ENCODE measurements around the gene CEP85. TPM values are rescaled to one million over a fixed set of nuclear protein-coding genes. Genes with fewer than 3 reads are reported as not detected.
A peak's percentile ranks its signal among the peaks of the same experiment; 100 is the strongest.

CEP85 gene
- total RNA-seq, 3 donors from 2014 or later, result 10.7 to 15.9 (median 15.6) TPM

DNA sequence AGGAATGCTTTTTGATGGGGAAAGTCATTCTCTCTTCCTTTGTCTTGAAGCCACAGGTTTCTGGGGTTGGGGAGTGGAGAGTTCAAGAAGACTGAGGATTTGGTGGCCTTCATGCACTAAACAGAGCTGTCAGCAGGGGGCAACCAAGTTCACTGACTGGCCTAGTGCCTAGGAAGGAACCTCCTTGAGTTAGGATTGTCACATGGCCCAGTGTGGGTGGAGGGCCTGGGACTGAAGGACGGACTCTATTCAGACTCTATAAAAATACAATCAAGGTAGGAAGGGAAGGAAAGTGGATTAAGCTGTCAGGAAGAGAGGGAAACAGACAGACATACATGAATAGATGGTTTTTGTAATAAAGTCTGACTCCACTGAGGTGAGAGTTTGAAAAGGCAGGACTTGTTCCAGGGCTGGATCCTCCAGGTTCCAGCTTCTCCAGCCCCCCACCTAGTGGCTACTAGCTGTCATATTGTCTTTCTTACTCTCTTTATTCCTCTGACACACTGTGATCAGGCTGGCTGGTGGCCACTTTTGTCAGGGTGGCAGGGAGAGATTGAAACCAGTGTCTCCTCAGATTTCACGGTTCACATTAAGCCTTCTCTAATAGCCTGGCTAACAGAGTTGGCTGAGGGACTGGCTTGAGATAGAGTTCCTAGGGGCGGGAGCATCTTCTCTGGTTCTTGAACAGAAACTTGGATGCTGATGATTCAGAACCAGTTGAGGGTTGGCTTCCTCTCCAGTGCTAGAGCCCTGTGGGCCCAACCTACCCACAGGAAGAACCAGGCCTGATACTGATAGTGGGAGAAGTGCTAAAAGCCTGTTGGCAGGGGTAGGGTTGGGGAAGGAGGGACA is 41.8 kb downstream of the CEP85 start:
- intact Hi-C loops (cut with DNase I, micrococcal nuclease), result loop anchor here (5.0 kb wide), 1 partner anchor 46 kb away; no protein-coding TSS in a partner anchor
- Histone ChIP-seq H3K4me1 (ENCODE audit: low read depth) (peaks cover 49% of the 10 kb centered on the region), H3K9me3 (no peaks in the 10 kb centered on the region), H3K36me3 (ENCODE audit: low read depth) (no peaks in the 10 kb centered on the region), H3K4me3 (no peak overlapping the region)
- TF ChIP-seq CTCF (IDR thresholded peaks at IDR 0.05), result peak; percentile 90
- peak; percentile 60 for ATAC-seq
- peak; percentile 84 to 96 (median 90) for DNase-seq

GRCh38 chr1:26276432-26276838 is 42.4 kb downstream of the CEP85 start:
- ATAC-seq (no peak), DNase-seq (peak in 2 of 3 donors; percentile 62 to 70)
- H3K4me1 ChIP-seq (ENCODE audit: low read depth), result peaks cover 55% of the 10 kb centered on the region
- intact Hi-C loops (cut with DNase I, micrococcal nuclease), result loop anchor here (5.0 kb wide), 1 partner anchor 46 kb away; no protein-coding TSS in a partner anchor
- TF ChIP-seq CTCF (IDR thresholded peaks at IDR 0.05), result no peak
- no peaks in the 10 kb centered on the region for H3K9me3 ChIP-seq
- H3K4me3 ChIP-seq, result no peak overlapping the region
- no peaks in the 10 kb centered on the region for H3K36me3 ChIP-seq (ENCODE audit: low read depth)

GRCh38 chr1:26277261-26277661 is 43.3 kb downstream of the CEP85 start:
- DNase-seq (peak in 2 of 3 donors; percentile 59 to 60), ATAC-seq (peak; percentile 27)
- Histone ChIP-seq H3K36me3 (ENCODE audit: low read depth) (no peaks in the 10 kb centered on the region), H3K9me3 (no peaks in the 10 kb centered on the region), H3K4me3 (no peak overlapping the region), H3K4me1 (ENCODE audit: low read depth) (peaks cover 60% of the 10 kb centered on the region)
- TF ChIP-seq CTCF (IDR thresholded peaks at IDR 0.05), result no peak
- intact Hi-C loops (cut with DNase I, micrococcal nuclease), result loop anchor here (5.0 kb wide), 1 partner anchor 45 kb away; no protein-coding TSS in a partner anchor

DNA sequence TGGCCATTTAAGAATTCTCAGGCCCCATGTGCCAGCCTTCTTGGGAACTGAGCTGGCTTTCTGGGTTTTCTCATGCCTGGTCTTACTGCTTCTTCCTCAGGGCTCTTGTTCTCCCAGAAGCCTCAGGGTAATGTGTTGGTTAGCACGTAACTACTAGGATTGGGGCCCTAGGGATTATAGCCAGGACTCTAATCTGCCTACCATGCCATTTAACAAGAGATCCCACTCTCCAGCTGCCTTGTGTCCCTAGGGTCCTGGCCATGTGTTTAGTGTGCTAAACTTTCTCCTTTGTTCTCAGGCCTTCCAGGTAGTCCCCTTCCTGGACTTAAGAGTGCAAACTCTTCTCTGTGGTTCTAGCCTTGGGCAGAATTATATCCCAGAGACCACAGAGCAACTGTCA is 43.7 kb downstream of the CEP85 start:
- Histone ChIP-seq H3K4me1 (ENCODE audit: low read depth) (peaks cover 60% of the 10 kb centered on the region), H3K9me3 (no peaks in the 10 kb centered on the region), H3K36me3 (ENCODE audit: low read depth) (no peaks in the 10 kb centered on the region), H3K4me3 (no peak overlapping the region)
- intact Hi-C loops (cut with DNase I, micrococcal nuclease), result loop anchor here (5.0 kb wide), 1 partner anchor 45 kb away; no protein-coding TSS in a partner anchor
- DNase-seq (no peak), ATAC-seq (no peak)
- TF ChIP-seq CTCF (IDR thresholded peaks at IDR 0.05), result no peak

DNA sequence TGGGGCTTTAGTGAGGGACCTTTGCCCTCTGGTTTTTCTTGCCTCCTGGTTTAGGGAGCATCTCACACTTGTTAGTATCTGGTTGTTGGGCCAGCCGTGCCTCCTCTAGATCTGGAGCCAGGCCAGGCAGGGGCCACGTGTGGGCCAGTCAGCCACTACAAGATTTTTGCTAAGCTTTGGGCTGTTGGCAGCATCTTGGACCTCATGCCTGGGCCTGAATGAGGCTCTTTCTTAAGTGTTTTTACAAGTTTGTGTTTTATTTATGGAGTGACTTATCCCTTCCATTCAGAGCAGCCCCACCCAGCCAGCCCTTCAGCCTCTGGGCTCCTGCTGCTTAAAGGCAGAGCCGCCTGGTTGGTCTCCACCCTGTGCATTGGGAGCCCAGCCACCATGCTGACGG is 44.3 kb downstream of the CEP85 start:
- no peaks in the 10 kb centered on the region for H3K36me3 ChIP-seq (ENCODE audit: low read depth)
- intact Hi-C loops (cut with DNase I, micrococcal nuclease), result loop anchor here (5.0 kb wide), 1 partner anchor 44 kb away; no protein-coding TSS in a partner anchor
- peaks cover 60% of the 10 kb centered on the region for H3K4me1 ChIP-seq (ENCODE audit: low read depth)
- peak; percentile 87 to 93 (median 93) for DNase-seq
- TF ChIP-seq CTCF (IDR thresholded peaks at IDR 0.05), result no peak
- ATAC-seq, result peak; percentile 56
- H3K9me3 ChIP-seq, result no peaks in the 10 kb centered on the region
- H3K4me3 ChIP-seq, result no peak overlapping the region

Data from mucosa of descending colon (tissue), 3 donors.